Left ventricle myocardium inferior (tissue), 1 donor: ENCODE data around the gene SLC25A25. TPM values are rescaled to one million over a fixed set of nuclear protein-coding genes. Genes with fewer than 3 reads are reported as not detected.

Experiments
- DNase-seq: peaks from one replicate; pipeline ENCODE4 v3.0.0-alpha.2; 2020
- H3K27ac ChIP-seq: fragments of 200-600 bp; replicated peaks from 2 replicates; pipeline ENCODE4 v1.8.0; 2021
- H3K27me3 ChIP-seq: fragments of 200-600 bp; 2 replicates; pipeline ENCODE4 v1.8.0; 2021; ENCODE audit warnings: low read depth
- H3K36me3 ChIP-seq: fragments of 200-600 bp; 2 replicates; pipeline ENCODE4 v1.8.0; 2021
- H3K4me1 ChIP-seq: fragments of 200-600 bp; 2 replicates; pipeline ENCODE4 v1.8.0; 2021
- H3K4me3 ChIP-seq: fragments of 200-600 bp; 2 replicates; pipeline ENCODE4 v1.8.0; 2021; ENCODE audit warnings: mild to moderate bottlenecking, moderate library complexity
- H3K9me3 ChIP-seq: fragments of 200-600 bp; replicated peaks from 2 replicates; pipeline ENCODE4 v1.8.0; 2021
- CTCF ChIP-seq: fragments of 200-600 bp; IDR thresholded peaks from 2 replicates; pipeline ENCODE4 v1.8.0; 2021; ENCODE audit warnings: antibody characterized with exemption, mild to moderate bottlenecking, borderline replicate concordance
- intact Hi-C: fragments of 100-400 bp; cut with micrococcal nuclease; formaldehyde crosslinking; loops from one replicate; pipeline ENCODE4 v1.11.0; 2022
- total RNA-seq: library from RNA; stranded (reverse); fragmentation: NEBNext Ultra II Directional; extraction: Animal tissue kit (Norgen Biotek cat#: 25700); gene quantifications from one replicate; pipeline ENCODE4 v1.2.1, GENCODE V29; 2021
- donor health status: DM: no; HTN: yes; CAD: no; lungs with severe emphysema.

The SLC25A25 gene
- total RNA-seq, 1 donor from 2014 or later: 5.4 TPM

- no peak for DNase-seq
- H3K4me1 ChIP-seq: peaks cover 41% of the 10 kb centered on the region
- H3K27me3 ChIP-seq: no peaks in the 10 kb centered on the region
- TF ChIP-seq CTCF: no peak
- intact Hi-C loops: no loop called here
- no peak overlapping the region for H3K4me3 ChIP-seq
- H3K36me3 ChIP-seq: no peaks in the 10 kb centered on the region
- H3K27ac ChIP-seq: no peak overlapping the region
- H3K9me3 ChIP-seq: no peaks in the 10 kb centered on the region
These were observed 78.6 kb downstream of the SLC25A25 start for GRCh38 chr9:128146591-128147120.

- H3K27ac ChIP-seq: peak overlapping the region; percentile 54
- H3K36me3 ChIP-seq: no peaks in the 10 kb centered on the region
- no peaks in the 10 kb centered on the region for H3K27me3 ChIP-seq
- TF ChIP-seq CTCF: no peak
- DNase-seq: no peak
- no peak overlapping the region for H3K4me3 ChIP-seq
- intact Hi-C loops: no loop called here
- peaks cover 32% of the 10 kb centered on the region for H3K4me1 ChIP-seq
- H3K9me3 ChIP-seq: no peaks in the 10 kb centered on the region
These were observed 80.5 kb downstream of the SLC25A25 start for GRCh38 chr9:128148509-128149000.

DNA sequence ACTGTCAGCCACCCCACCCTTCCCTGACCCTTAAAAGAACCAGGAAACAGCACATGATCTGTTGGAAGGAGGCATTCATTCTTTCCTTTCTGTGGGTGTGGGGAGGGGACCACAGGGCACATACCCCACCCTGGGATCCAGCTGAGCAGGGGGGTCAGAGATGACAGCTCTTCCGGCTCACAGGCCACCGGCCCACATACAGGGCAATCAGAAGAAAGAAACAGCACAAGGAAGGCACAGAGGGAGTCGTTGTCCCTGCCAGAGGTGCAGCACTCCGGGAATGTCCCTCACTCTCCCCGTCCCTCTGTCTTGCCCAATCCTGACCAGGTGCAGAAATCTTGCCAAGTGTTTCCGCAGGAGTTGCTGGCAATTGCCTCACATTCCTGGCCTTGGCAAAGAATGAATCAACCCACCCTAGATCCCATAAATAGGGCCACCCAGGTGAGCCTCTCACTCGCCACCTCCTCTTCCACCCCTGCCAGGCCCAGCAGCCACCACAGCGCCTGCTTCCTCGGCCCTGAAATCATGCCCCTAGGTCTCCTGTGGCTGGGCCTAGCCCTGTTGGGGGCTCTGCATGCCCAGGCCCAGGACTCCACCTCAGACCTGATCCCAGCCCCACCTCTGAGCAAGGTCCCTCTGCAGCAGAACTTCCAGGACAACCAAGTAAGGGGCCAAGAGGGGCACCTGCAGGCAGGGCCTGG is 81.1 kb downstream of the SLC25A25 start, which contains the start of gene LCN2:
Gene LCN2 (plus strand): TSS at position 453 of the 701 bp plus-strand sequence. CDS start 73 bp downstream, at position 526.
- peak within 1 kb of the TSS; percentile 54 for H3K27ac ChIP-seq
- intact Hi-C loops: no loop called here
- peaks cover 27% of the 10 kb centered on the region for H3K4me1 ChIP-seq
- DNase-seq: no peak
- H3K9me3 ChIP-seq: no peaks in the 10 kb centered on the region
- TF ChIP-seq CTCF: no peak
- peak within 1 kb of the TSS; percentile 35 for H3K4me3 ChIP-seq
- H3K27me3 ChIP-seq: no peaks in the 10 kb centered on the region
- H3K36me3 ChIP-seq: no peaks in the 10 kb centered on the region

DNA sequence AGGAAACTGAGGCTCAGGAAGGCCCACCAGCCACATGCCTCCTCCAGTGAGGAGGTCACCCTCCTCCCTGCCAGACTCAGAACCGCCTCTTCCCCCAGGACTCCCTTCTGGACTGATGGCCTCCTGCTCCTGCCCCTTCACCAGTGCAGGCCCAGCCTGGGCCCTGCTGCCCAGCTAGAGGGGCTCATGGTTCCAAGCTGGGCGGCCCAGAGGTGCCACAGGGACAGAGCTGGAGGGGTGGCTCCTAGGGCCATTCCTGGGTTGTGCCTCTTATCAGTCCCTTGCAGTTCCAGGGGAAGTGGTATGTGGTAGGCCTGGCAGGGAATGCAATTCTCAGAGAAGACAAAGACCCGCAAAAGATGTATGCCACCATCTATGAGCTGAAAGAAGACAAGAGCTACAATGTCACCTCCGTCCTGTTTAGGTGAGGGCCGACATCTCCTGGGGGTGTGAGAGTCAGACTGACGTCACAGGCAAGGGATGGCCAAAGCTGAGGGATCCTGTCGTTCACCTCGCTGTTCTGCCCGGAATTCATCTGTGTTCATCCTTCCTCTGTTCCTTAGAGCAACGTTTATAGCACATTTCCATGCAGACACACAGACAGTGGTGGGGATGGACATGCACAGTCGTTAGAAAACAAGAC is 82.0 kb downstream of the SLC25A25 start:
- Histone ChIP-seq H3K27ac (peak overlapping the region; percentile 50), H3K36me3 (no peaks in the 10 kb centered on the region), H3K9me3 (no peaks in the 10 kb centered on the region), H3K4me3 (peak overlapping the region; percentile 35), H3K4me1 (peaks cover 27% of the 10 kb centered on the region), H3K27me3 (no peaks in the 10 kb centered on the region)
- intact Hi-C loops: no loop called here
- DNase-seq: no peak
- TF ChIP-seq CTCF: no peak

- intact Hi-C loops: no loop called here
- peak; percentile 44 for TF ChIP-seq CTCF
- Histone ChIP-seq H3K4me3 (peak overlapping the region; percentile 35), H3K4me1 (peaks cover 27% of the 10 kb centered on the region), H3K27ac (peak overlapping the region; percentile 16), H3K36me3 (no peaks in the 10 kb centered on the region), H3K9me3 (no peaks in the 10 kb centered on the region), H3K27me3 (no peaks in the 10 kb centered on the region)
- no peak for DNase-seq
These were observed 82.7 kb downstream of the SLC25A25 start for GRCh38 chr9:128150594-128151308.
